ENCODE measurements around the gene KCNJ12.
"Not testable (repeated sequence)": the region's sequence is repeated elsewhere in the genome, so short reads cannot be mapped to it uniquely, and the experiment has no call there.

Gene KCNJ12
- 0 to 0.21 (median 0) reads per million in 9 experiments for total RNA-seq

DNA sequence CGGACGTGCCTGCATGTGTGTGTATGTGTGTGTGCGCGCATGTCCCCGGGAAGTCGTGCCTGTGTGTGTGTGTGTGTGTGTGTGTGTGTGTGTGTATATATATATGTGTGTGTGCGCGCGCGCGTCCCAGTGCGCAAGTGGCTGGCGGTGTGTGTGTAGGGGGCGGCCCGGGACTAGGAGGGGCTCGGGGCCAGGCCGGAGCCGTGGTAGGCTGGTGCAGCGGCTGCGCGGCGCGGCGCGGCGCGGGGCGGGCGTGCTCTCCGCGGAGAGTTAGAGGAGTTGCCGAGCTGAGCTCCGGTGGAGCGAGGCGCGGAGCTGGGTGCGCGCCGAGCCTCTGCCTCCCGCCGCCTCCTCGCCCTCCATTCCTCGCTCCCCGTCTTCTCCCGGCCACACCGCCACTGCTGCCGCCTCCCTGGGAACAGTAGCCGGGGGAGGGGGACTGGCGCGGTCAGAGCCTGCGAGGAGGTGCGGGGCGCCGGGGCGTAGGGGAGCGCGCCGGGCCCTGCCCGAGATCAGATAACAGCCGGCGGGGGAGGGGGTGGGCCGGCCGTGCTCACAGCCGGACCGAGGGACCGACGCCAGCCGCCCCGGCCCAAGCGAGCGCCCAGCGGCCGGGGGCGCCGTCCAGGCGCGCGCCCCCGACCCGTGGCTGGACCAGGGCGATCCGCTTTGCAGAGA lies at the start of gene KCNJ12:
Gene KCNJ12, plus strand, starts transcription at position 277 of the 678 bp plus-strand sequence. CDS start 38,986 bp downstream, outside the sequence.
- H3K27me3 Mint-ChIP-seq: peaks cover 19 to 77% of the 10 kb centered on the region in 2 donors
- H3K4me3 Mint-ChIP-seq: peak within 1 kb of the TSS; percentile 29 to 64
- H3K27ac Mint-ChIP-seq: no peak within 1 kb of the TSS
- no peak for DNase-seq
- no peaks in the 10 kb centered on the region for H3K9me3 Mint-ChIP-seq
- H3K4me1 Mint-ChIP-seq (ENCODE audit: low read depth in 2 of 2): peaks cover 4 to 9% of the 10 kb centered on the region in 2 donors
- ATAC-seq (replicated peaks): no peak
- H3K36me3 Mint-ChIP-seq (ENCODE audit: insufficient read depth): no peaks in the 10 kb centered on the region

- not testable (repeated sequence) for DNase-seq; ATAC-seq (replicated peaks); H3K27ac Mint-ChIP-seq; H3K4me1 Mint-ChIP-seq (ENCODE audit: low read depth in 2 of 2); H3K4me3 Mint-ChIP-seq; H3K36me3 Mint-ChIP-seq (ENCODE audit: insufficient read depth); H3K9me3 Mint-ChIP-seq
- H3K27me3 Mint-ChIP-seq: peaks cover 9 to 19% of the 10 kb centered on the region in 2 donors
These were observed 48.2 kb upstream of the KCNJ12 start for GRCh38 chr17:21327921-21328320.

- H3K27ac Mint-ChIP-seq; ATAC-seq (replicated peaks); H3K4me3 Mint-ChIP-seq; H3K9me3 Mint-ChIP-seq; H3K36me3 Mint-ChIP-seq (ENCODE audit: insufficient read depth); DNase-seq; H3K4me1 Mint-ChIP-seq (ENCODE audit: low read depth in 2 of 2): not testable (repeated sequence)
- H3K27me3 Mint-ChIP-seq: peaks cover 9 to 13% of the 10 kb centered on the region in 2 donors
These were observed 47.4 kb upstream of the KCNJ12 start for GRCh38 chr17:21328778-21329177.

GRCh38 chr17:21330436-21331160 lies 45.6 kb upstream of the KCNJ12 start:
- peaks cover 9 to 13% of the 10 kb centered on the region in 2 donors for H3K27me3 Mint-ChIP-seq
- H3K9me3 Mint-ChIP-seq: no peaks in the 10 kb centered on the region
- H3K27ac Mint-ChIP-seq: no peak overlapping the region
- H3K4me1 Mint-ChIP-seq (ENCODE audit: low read depth in 2 of 2): no peaks in the 10 kb centered on the region
- ATAC-seq (replicated peaks): no peak
- no peaks in the 10 kb centered on the region for H3K36me3 Mint-ChIP-seq (ENCODE audit: insufficient read depth)
- no peak overlapping the region for H3K4me3 Mint-ChIP-seq
- DNase-seq: no peak

- not testable (repeated sequence) for H3K4me3 Mint-ChIP-seq; H3K27me3 Mint-ChIP-seq; H3K9me3 Mint-ChIP-seq; H3K4me1 Mint-ChIP-seq (ENCODE audit: low read depth in 2 of 2); ATAC-seq (replicated peaks); DNase-seq; H3K27ac Mint-ChIP-seq; H3K36me3 Mint-ChIP-seq (ENCODE audit: insufficient read depth)
These were observed 39.4 kb upstream of the KCNJ12 start for GRCh38 chr17:21336541-21337294.

- not testable (repeated sequence) for ATAC-seq (replicated peaks); DNase-seq; H3K27ac Mint-ChIP-seq; H3K4me3 Mint-ChIP-seq; H3K27me3 Mint-ChIP-seq; H3K9me3 Mint-ChIP-seq; H3K4me1 Mint-ChIP-seq (ENCODE audit: low read depth in 2 of 2); H3K36me3 Mint-ChIP-seq (ENCODE audit: insufficient read depth)
These were observed 38.1 kb upstream of the KCNJ12 start for GRCh38 chr17:21337981-21338625.

- Mint-ChIP-seq H3K4me3 (no peak overlapping the region), H3K36me3 (ENCODE audit: insufficient read depth) (no peaks in the 10 kb centered on the region), H3K9me3 (no peaks in the 10 kb centered on the region), H3K4me1 (ENCODE audit: low read depth in 2 of 2) (no peaks in the 10 kb centered on the region), H3K27ac (no peak overlapping the region), H3K27me3 (peaks cover 0 to 10% of the 10 kb centered on the region in 2 donors)
- DNase-seq: no peak
- no peak for ATAC-seq (replicated peaks)
These were observed 37.1 kb upstream of the KCNJ12 start for GRCh38 chr17:21339011-21339410.

DNA sequence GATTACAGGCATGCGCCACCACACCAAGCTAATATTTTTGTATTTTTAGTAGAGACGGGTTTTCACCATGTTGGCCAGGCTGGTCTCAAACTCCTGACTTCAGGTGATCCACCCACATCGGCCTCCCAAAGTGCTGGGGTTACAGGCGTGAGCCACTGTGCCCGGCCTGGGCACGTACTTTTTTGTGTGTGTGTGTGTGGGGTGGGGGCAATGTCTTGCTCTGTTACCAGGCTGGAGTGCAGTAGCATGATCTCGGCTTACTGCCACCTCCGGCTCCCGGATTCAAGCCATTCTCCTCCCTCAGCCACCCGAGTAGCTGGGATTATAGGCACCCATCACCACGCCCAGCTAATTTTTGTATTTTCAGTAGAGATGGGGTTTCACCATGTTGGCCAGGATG lies 36.6 kb upstream of the KCNJ12 start:
- H3K9me3 Mint-ChIP-seq; H3K4me1 Mint-ChIP-seq (ENCODE audit: low read depth in 2 of 2); H3K36me3 Mint-ChIP-seq (ENCODE audit: insufficient read depth); DNase-seq; H3K27ac Mint-ChIP-seq; H3K27me3 Mint-ChIP-seq; ATAC-seq (replicated peaks); H3K4me3 Mint-ChIP-seq: not testable (repeated sequence)

- DNase-seq; ATAC-seq (replicated peaks); H3K27me3 Mint-ChIP-seq; H3K36me3 Mint-ChIP-seq (ENCODE audit: insufficient read depth); H3K27ac Mint-ChIP-seq; H3K4me1 Mint-ChIP-seq (ENCODE audit: low read depth in 2 of 2); H3K4me3 Mint-ChIP-seq; H3K9me3 Mint-ChIP-seq: not testable (repeated sequence)
These were observed 35.8 kb upstream of the KCNJ12 start for GRCh38 chr17:21340407-21340806.

DNA sequence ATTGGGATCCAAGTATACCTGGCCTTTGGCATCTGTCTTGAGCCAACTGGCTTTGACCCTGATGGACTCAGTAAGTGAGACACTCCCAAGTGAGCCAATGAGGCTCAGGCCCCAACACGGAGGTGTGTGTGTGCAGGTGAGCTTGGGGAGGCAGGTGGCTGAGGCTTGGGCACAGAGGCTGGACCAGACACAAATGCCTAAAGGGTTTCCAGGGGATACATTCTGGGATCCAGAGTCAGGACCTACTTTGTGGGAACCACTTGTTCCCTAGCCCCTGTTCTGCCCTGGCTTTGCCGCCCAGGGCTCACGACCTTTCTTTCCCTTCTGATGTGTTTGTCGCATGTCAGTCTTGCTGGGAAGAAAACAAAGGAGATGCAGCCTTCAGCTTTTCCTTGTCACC lies 34.9 kb upstream of the KCNJ12 start:
- not testable (repeated sequence) for H3K9me3 Mint-ChIP-seq; H3K27ac Mint-ChIP-seq; H3K4me3 Mint-ChIP-seq; H3K27me3 Mint-ChIP-seq; H3K4me1 Mint-ChIP-seq (ENCODE audit: low read depth in 2 of 2); ATAC-seq (replicated peaks); DNase-seq; H3K36me3 Mint-ChIP-seq (ENCODE audit: insufficient read depth)

DNA sequence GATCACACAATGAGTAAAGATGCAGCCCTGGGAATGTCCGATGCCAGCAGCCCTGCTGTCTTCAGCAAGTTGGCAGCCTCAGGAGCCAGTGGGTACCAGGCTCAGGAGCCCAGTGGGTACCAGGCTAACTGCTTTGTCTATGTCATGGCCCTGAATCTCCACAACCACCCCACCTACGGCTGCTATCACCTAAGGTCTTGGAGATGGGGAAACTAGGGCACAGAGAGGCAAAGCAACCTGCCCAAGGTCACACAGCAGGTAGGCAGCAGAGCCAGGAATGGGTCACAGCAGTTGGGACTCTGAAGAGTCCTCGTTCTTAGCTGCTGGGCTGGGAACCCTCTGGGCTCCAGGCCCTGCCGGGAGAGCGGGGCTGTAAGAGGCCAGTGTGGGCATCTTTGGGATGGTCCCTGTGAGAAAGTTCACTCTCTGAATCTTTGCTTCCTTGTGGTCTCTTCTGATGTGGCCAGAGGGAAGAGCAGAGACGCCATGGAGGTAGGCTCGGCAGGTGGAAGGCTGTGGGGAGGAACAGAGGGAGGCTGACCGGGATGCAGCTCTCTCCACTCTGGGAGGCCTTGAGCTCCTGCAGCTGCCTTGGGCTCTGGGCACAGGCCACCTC lies 34.1 kb upstream of the KCNJ12 start:
- H3K9me3 Mint-ChIP-seq; H3K27ac Mint-ChIP-seq; H3K4me3 Mint-ChIP-seq; H3K27me3 Mint-ChIP-seq; H3K4me1 Mint-ChIP-seq (ENCODE audit: low read depth in 2 of 2); ATAC-seq (replicated peaks); H3K36me3 Mint-ChIP-seq (ENCODE audit: insufficient read depth); DNase-seq: not testable (repeated sequence)

DNA sequence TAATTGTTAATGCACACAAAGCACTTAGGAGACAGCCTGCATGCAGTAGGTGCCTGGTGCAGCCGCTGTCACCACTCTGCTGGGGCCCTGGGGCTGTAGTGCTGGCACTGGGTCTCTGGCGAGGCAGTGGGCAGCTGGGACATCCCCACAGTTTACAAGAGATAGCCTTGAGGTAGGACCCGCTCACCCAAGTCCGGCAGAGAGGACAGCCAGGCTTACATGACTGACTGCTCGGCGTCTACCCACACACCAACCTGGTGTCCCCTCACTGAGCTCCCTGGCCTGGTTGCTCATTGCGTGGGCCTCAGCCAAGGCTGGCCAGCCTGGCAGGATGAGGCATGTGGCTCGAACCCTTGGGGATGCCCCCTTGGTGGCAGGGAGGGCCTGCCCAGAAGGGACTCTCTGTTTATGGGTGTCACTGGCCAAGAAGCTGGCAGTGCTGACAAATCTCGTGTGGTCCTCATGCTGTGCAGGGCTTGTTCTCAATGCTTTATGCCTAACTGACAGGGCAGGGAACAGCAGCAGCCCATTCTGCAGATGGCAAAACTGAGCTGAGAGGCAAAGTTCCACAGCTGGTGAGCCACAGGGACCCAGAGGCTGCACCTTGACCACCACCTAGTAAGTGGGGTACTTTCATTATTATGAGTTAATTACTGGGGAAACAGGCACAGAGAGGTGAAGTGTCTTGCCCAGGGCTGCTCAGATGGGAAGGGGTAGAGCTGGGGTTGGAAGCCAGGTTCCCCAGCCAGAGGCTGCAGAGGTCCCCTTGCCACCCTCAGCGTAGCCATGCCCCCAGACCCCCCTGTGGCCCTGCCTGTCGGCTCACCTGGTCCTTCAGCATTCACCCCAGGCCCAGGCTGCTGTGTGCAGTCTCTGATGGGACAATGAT lies 32.9 kb upstream of the KCNJ12 start:
- not testable (repeated sequence) for H3K4me1 Mint-ChIP-seq (ENCODE audit: low read depth in 2 of 2); ATAC-seq (replicated peaks); H3K4me3 Mint-ChIP-seq; H3K36me3 Mint-ChIP-seq (ENCODE audit: insufficient read depth); H3K27ac Mint-ChIP-seq; H3K27me3 Mint-ChIP-seq; DNase-seq; H3K9me3 Mint-ChIP-seq

Measured in effector memory CD8-positive, alpha-beta T cell (primary cell).